Fibroblast of villous mesenchyme (primary cell): ENCODE data around the gene SUSD3. TPM values are rescaled to one million over a fixed set of nuclear protein-coding genes. Genes with fewer than 3 reads are reported as not detected.
"Not testable (repeated sequence)": the region's sequence is repeated elsewhere in the genome, so short reads cannot be mapped to it uniquely, and the experiment has no call there.

ENCODE experiments used
- DNase-seq: peaks from one replicate; pipeline ENCODE4 v3.0.0-alpha.2; 2010; ENCODE audit warnings: low read depth
- H3K4me3 ChIP-seq: 2 replicates; pipeline ENCODE4 v1.5.1; 2011; ENCODE audit warnings: low read depth, mild to moderate bottlenecking, low read length
- total RNA-seq: library from RNA; depleted of rRNA; stranded (reverse); fragments of >200 nt; gene quantifications from 2 replicates; pipeline ENCODE4 v1.2.3, GENCODE V29; 2012
- TF ChIP-seq, protein P1 (sequence below): IDR thresholded peaks from 2 replicates; pipeline ENCODE4 v1.5.1; 2012; ENCODE audit warnings: low read depth, mild to moderate bottlenecking, low read length; ENCODE audit not compliant: insufficient read depth

The SUSD3 gene
- total RNA-seq, 1 donor: 12.1 TPM

DNA sequence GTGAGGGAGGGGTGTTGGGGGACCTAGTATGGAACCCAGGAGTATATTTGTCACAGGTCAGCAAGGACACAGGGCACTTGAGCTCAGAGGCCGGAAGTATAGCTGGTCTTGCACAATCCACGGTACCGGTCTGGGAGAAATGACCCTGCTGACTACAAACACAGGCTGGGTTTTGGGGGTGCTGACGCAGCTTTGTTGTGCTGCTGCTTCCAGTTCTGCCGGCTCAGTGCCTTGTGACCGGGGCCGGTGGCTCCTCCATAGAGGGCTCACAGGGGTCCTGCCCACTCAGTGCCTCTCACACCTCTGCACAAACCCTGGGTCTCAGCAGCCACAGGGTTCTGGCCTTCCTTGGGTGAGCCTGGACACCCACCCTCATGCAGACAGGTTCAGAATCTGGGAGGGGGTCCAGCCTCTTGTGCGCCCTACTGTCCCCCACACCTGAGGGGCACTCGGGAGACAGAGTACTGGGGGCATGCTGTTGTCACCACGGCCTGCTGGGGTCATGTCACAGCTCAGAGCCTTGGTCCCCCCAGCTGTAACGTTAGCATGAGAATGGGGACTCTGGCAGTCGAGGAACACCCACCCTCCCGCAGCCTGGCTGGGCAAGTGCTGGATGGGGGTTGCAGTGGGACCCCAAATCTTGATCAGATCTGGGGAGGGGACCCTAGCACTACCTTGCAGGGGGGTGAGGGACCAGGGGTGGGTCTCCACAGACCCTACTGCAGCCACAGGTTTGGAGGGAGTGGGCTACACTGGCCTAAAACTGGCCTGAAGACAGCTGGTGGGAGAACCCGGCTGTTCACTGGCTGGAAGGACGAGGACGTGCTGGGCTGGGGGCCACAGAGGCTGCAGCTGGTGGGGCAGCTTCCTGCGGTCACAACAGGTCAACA, 57.8 kb downstream of the SUSD3 start:
- TF ChIP-seq, protein P1, sequence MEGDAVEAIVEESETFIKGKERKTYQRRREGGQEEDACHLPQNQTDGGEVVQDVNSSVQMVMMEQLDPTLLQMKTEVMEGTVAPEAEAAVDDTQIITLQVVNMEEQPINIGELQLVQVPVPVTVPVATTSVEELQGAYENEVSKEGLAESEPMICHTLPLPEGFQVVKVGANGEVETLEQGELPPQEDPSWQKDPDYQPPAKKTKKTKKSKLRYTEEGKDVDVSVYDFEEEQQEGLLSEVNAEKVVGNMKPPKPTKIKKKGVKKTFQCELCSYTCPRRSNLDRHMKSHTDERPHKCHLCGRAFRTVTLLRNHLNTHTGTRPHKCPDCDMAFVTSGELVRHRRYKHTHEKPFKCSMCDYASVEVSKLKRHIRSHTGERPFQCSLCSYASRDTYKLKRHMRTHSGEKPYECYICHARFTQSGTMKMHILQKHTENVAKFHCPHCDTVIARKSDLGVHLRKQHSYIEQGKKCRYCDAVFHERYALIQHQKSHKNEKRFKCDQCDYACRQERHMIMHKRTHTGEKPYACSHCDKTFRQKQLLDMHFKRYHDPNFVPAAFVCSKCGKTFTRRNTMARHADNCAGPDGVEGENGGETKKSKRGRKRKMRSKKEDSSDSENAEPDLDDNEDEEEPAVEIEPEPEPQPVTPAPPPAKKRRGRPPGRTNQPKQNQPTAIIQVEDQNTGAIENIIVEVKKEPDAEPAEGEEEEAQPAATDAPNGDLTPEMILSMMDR: no peak
- peak; percentile 96 for DNase-seq

DNA sequence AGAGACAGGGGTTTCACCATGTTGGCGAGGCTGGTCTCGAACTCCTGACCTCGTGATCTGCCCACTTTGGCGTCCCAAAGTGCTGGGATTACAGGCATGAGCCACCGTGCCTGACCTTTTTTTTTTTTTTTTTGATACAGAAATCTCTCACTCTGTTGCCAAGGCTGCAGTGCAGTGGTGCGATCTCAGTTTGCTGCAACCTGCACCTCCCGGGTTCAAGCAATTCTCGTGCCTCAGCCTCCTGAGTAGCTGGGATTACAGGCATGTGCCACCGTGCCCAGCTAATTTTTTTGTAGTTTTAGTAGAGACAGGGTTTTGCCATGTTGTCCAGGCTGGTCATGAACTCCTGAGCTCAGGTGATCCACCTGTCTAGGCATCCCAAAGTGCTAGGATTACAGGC, 59.0 kb downstream of the SUSD3 start:
- H3K4me3 ChIP-seq, DNase-seq: not testable (repeated sequence)

More for the DNA sequence above, 57.8 kb downstream of the SUSD3 start:
- no peak overlapping the region for H3K4me3 ChIP-seq

DNA sequence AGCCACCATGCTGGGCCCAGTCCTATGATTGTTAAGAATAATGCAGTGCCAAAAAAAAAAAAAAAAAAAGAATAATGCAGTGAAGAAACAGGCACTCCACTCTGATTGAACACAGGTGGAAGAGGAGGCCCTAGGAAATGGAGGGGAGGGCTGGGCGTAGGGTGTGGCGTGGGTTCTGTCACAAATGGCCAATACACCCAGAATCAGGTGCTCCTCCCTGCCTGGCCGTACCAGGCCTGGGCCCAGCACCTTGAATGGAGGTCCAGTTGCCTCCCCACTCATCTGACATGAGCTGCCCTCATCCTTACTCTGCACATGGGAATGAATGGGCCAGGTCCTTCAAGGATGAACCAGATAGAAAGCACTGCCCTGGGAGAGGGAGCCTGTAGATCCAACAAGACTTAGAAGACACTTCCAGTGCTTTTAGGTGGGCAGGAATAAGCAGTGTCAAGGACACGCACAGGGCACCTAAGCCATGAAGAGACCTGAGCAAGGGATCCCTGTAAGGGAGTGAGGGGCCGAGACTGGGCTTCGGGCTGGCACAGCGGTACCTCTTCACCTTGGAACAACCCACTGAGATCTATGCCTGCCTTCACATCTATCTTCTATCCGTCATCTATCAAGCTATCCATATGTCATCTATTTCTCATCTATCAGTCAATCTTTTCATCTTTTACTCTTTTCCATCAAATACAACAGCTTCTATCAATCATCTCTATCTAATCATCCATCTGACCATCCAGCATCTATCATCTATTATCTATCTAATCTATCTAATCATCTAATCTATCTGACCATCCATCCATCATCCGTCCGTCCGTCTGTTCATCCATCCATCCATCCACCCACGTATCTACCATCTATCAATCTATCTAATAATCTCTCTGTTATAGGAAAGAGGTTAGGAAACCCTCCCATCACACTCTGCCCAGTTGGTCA, 59.7 kb downstream of the SUSD3 start:
- DNase-seq: no peak
- TF ChIP-seq, protein P1: no peak

DNA sequence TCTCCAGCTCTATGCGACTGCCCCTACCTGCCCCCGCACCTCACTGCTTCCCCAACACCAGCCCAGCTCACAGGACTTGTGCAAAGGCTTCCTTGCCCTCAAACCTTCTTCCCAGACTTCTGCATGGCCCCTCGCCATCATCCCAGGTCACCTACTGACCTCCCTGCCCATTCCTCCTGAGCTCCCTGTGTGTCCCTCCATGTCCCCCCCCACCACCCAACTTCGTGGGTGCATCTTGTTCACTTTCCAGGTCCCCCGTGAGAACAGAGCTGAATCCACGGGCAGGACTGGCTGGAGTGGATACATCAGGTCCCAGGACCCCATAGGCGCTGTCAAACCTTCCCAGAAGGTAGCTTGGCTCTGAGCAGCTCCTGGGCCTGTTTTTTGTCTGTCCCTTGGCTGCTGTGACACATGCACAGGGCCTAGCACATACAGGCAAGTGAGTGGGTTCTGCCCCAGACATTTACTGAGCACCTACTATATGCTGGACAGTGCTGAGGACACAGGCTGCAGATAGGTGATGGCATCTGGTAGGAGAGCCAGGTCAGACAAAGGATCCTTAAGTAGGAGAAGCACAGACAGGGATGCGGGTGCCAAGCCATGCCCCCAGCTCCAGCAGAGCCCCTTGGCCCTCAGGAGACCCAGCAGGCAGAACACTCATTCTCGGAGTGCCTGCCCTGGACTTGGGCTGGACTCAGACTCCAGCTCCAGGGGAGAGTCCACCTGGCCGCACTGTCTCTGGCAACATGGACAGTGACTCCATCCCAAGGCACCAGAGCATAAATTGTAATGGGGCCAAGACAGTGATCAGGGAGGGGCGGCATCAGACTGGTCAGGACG, 60.6 kb downstream of the SUSD3 start:
- H3K4me3 ChIP-seq: no peak overlapping the region
- DNase-seq: no peak
- TF ChIP-seq, protein P1: no peak

More for the DNA sequence above, 59.7 kb downstream of the SUSD3 start:
- H3K4me3 ChIP-seq: no peak overlapping the region

DNA sequence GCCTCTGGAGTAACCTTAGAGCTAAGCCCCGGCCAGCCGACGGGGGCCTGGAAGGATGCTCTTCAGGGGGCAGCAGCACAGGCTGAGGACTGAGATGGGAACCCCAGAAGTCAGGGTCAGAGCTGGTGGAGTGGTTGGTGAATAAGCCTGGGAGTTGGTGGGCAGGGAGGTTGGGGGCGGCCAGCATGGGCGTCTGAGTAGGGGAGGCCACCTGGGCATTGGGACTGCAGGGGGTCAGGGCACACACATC, 61.1 kb downstream of the SUSD3 start:
- TF ChIP-seq, protein P1: no peak
- no peak overlapping the region for H3K4me3 ChIP-seq
- DNase-seq: no peak

DNA sequence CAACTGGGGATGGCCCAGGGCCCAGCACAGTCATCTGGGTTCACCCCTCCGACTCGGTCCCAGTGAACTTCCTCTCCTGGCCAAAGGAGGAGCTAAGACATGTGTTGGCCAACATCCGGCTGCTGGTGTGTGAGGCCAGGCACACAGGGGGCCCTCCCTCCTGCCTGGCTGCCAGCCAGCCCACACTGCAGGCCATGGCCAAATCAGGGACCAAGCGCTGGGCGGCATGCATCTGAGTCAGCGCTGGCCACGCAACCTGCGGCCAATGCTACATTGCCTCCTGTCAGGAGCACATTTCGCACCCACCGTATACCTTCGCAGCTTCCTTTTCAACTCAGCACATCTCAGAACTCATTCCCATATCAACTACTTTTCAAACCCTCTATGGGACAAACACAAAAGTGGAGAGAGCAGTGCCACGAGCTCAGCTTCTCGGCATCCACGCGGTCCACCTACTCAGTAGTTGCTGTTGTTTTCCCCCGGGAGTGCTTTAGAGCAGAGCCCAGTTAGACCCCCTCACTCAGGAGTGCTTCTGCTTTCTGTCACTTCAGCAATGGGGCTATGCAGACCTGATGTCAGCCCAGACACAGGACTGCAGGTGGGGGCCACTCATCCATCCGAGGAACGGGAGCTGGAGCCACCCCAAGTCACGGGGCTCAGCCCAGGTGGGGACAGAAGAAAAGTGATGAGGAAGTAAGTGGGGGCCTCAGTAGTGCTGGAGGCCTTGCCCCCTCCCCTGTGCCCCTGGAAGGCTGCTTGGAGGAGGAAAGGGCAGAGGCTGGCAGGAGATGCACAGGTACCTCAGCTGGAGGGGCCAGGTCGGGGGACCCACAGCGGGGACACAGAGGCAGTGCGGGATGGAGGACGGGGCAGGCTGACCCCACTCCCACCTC, 61.7 kb downstream of the SUSD3 start:
- H3K4me3 ChIP-seq: no peak overlapping the region
- TF ChIP-seq, protein P1: peak; percentile 63
- peak; percentile 98 for DNase-seq
